ENCODE data around the gene EIF4E1B.

Gene EIF4E1B

GRCh38 chr5:176694631-176695030, 64.2 kb downstream of the EIF4E1B start:
- H4K20me1 ChIP-seq (ENCODE audit: insufficient read depth), result no peaks in the 10 kb centered on the region
- H3K9ac ChIP-seq, result no peak overlapping the region
- no peaks in the 10 kb centered on the region for H3K36me3 ChIP-seq (ENCODE audit: insufficient read depth)
- no peak overlapping the region for H3K4me3 ChIP-seq (IDR thresholded peaks at IDR 0.05; ENCODE audit: insufficient read depth, low read depth, low read length)
- H3K4me1 ChIP-seq (ENCODE audit: low read depth, poor library complexity, severe bottlenecking), result no peaks in the 10 kb centered on the region
- H3K4me2 ChIP-seq, result no peak overlapping the region
- no peak overlapping the region for H2AFZ ChIP-seq (ENCODE audit: low read depth)
- no peaks in the 10 kb centered on the region for H3K79me2 ChIP-seq (ENCODE audit: insufficient read depth, low read depth)
- TF ChIP-seq, protein P1, sequence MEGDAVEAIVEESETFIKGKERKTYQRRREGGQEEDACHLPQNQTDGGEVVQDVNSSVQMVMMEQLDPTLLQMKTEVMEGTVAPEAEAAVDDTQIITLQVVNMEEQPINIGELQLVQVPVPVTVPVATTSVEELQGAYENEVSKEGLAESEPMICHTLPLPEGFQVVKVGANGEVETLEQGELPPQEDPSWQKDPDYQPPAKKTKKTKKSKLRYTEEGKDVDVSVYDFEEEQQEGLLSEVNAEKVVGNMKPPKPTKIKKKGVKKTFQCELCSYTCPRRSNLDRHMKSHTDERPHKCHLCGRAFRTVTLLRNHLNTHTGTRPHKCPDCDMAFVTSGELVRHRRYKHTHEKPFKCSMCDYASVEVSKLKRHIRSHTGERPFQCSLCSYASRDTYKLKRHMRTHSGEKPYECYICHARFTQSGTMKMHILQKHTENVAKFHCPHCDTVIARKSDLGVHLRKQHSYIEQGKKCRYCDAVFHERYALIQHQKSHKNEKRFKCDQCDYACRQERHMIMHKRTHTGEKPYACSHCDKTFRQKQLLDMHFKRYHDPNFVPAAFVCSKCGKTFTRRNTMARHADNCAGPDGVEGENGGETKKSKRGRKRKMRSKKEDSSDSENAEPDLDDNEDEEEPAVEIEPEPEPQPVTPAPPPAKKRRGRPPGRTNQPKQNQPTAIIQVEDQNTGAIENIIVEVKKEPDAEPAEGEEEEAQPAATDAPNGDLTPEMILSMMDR (conservative IDR thresholded peaks at IDR 0.05; ENCODE audit: low read depth, low read length), result no peak
- H3K27ac ChIP-seq, result no peak overlapping the region
- H3K27me3 ChIP-seq (ENCODE audit: insufficient read depth, low read depth), result peaks cover 21% of the 10 kb centered on the region; the same call in 1 of the 2 replicates

- H3K79me2 ChIP-seq (ENCODE audit: insufficient read depth, low read depth), result no peaks in the 10 kb centered on the region
- H3K27ac ChIP-seq, result no peak overlapping the region
- H3K4me1 ChIP-seq (ENCODE audit: low read depth, poor library complexity, severe bottlenecking), result no peaks in the 10 kb centered on the region
- H3K4me2 ChIP-seq, result no peak overlapping the region
- no peak overlapping the region for H3K4me3 ChIP-seq (IDR thresholded peaks at IDR 0.05; ENCODE audit: insufficient read depth, low read depth, low read length)
- TF ChIP-seq, protein P1 (conservative IDR thresholded peaks at IDR 0.05; ENCODE audit: low read depth, low read length), result no peak
- no peaks in the 10 kb centered on the region for H4K20me1 ChIP-seq (ENCODE audit: insufficient read depth)
- H2AFZ ChIP-seq (ENCODE audit: low read depth), result no peak overlapping the region
- peaks cover 21% of the 10 kb centered on the region; the same call in 1 of the 2 replicates for H3K27me3 ChIP-seq (ENCODE audit: insufficient read depth, low read depth)
- H3K36me3 ChIP-seq (ENCODE audit: insufficient read depth), result no peaks in the 10 kb centered on the region
- H3K9ac ChIP-seq, result no peak overlapping the region
Observed at GRCh38 chr5:176695073-176695472, 64.6 kb downstream of the EIF4E1B start.
